H1 (cell line): ENCODE results near the gene TYRP1. TPM values are rescaled to one million over a fixed set of nuclear protein-coding genes. Genes with fewer than 3 reads are reported as not detected.

Experiments used
- CHD2 ChIP-seq: IDR thresholded peaks from 2 replicates; pipeline ENCODE4 v1.6.1; 2012; ENCODE audit warnings: low read length, improper control_type of control experiment
- HDAC2 ChIP-seq, 2 experiments: fragments of 300-600 bp in 1 of 2; sonication (generic) in 1 of 2; IDR thresholded peaks; 2 replicates each; pipeline ENCODE4 v1.6.1; 2011 to 2012; ENCODE audit warnings: low read depth in 2 of 2, low read length in 2 of 2, mild to moderate bottlenecking in 2 of 2, moderate library complexity in 2 of 2, borderline replicate concordance in 1 of 2, inconsistent platforms in 1 of 2
- RBBP5 ChIP-seq: IDR thresholded peaks from 2 replicates; pipeline ENCODE4 v1.7.1; 2012; ENCODE audit warnings: low read depth, mild to moderate bottlenecking, inconsistent platforms, low read length, moderate library complexity, borderline replicate concordance
- RNF2 ChIP-seq: fragments of 200-900, 300-1000 bp; sonication (generic); IDR thresholded peaks from 2 replicates; pipeline ENCODE4 v1.7.1; 2016; ENCODE audit warnings: borderline replicate concordance, low read depth, mild to moderate bottlenecking, antibody characterized with exemption, low read length; ENCODE audit not compliant: poor library complexity, severe bottlenecking; ENCODE audit errors: missing control alignments
- TAF7 ChIP-seq: optimal IDR thresholded peaks from 2 replicates; pipeline ENCODE3; 2011; ENCODE audit warnings: low read depth, mild to moderate bottlenecking, inconsistent platforms, low read length, moderate library complexity, borderline replicate concordance
- polyA plus RNA-seq, 7 experiments: library from polyadenylated mRNA; depleted of rRNA in 3 of 7; stranded (reverse) in 5 of 7; unstranded in 2 of 7; fragments of >200 nt in 5 of 7; fragments of 200-250 nt in 2 of 7; gene quantifications; 1 replicate in 5 of 7; 2 replicates in 1 of 7; 4 replicates in 1 of 7; pipeline versions ENCODE4 v1.2.1 to v1.2.3, GENCODE V29; 2011 to 2013; ENCODE audit warnings: missing spikeins in 2 of 7, mixed read lengths in 2 of 7
- total RNA-seq: library from RNA; stranded (reverse); fragmentation: NEBNext Ultra II Directional; extraction: Animal tissue kit (Norgen Biotek cat#: 25700); gene quantifications from 2 replicates; pipeline ENCODE4 v1.2.1, GENCODE V29; 2021
- TF ChIP-seq, protein P1 (sequence below): fragments of 300-600 bp; sonication (generic); IDR thresholded peaks from 2 replicates; pipeline ENCODE4 v1.7.1; 2012; ENCODE audit warnings: low read length, moderate library complexity, mild to moderate bottlenecking, inconsistent platforms; ENCODE audit not compliant: insufficient replicate concordance
- TF ChIP-seq, protein P2 (sequence below), 3 experiments: IDR thresholded peaks; 1 replicate in 2 of 3; 2 replicates in 1 of 3; pipeline versions ENCODE4 v1.5.1 to v1.6.1; 2011; ENCODE audit warnings: low read length in 3 of 3, mild to moderate bottlenecking in 3 of 3, inconsistent platforms in 2 of 3, low read depth in 1 of 3, moderate library complexity in 1 of 3; ENCODE audit not compliant: insufficient read depth in 1 of 3; ENCODE audit errors: control extremely low read depth in 1 of 3
- TF ChIP-seq, protein P3 (sequence below): IDR thresholded peaks from 2 replicates; pipeline ENCODE4 v1.6.1; 2012; ENCODE audit warnings: inconsistent platforms

TYRP1 gene
- total and polyA plus RNA-seq, 2 of the 8 experiments (the other 6 are each of a cell fraction or from before 2014, with no cell fraction given): 0.15 TPM; not detected in 1

DNA sequence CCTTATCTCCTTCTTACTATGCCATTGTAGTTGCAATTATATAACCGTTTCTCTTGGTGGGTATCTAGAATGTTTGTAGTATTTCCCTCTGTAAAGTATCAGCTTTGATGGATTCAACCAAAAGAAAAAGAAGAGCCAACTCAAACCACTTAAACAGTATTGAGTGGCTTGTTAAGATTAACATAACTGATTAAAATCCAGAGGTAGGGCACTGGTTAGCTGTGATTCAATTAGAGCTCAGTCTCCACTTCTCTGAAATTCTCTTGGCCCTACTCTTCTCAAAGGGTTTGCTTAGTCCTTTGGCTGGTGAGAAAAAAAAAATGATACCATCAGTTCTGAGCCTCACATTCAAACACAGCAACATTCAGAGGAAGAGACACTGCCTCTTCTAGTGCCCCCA lies 37.0 kb downstream of the TYRP1 start (continued):
- TF ChIP-seq RNF2 (no peak), HDAC2 (IDR thresholded peaks at IDR 0.05; ENCODE audit: borderline replicate concordance in 1 of 2, low read depth in 2 of 2, low read length in 2 of 2) (no peak), RBBP5 (no peak), CHD2 (no peak), TAF7 (no peak)
- TF ChIP-seq, protein P1, sequence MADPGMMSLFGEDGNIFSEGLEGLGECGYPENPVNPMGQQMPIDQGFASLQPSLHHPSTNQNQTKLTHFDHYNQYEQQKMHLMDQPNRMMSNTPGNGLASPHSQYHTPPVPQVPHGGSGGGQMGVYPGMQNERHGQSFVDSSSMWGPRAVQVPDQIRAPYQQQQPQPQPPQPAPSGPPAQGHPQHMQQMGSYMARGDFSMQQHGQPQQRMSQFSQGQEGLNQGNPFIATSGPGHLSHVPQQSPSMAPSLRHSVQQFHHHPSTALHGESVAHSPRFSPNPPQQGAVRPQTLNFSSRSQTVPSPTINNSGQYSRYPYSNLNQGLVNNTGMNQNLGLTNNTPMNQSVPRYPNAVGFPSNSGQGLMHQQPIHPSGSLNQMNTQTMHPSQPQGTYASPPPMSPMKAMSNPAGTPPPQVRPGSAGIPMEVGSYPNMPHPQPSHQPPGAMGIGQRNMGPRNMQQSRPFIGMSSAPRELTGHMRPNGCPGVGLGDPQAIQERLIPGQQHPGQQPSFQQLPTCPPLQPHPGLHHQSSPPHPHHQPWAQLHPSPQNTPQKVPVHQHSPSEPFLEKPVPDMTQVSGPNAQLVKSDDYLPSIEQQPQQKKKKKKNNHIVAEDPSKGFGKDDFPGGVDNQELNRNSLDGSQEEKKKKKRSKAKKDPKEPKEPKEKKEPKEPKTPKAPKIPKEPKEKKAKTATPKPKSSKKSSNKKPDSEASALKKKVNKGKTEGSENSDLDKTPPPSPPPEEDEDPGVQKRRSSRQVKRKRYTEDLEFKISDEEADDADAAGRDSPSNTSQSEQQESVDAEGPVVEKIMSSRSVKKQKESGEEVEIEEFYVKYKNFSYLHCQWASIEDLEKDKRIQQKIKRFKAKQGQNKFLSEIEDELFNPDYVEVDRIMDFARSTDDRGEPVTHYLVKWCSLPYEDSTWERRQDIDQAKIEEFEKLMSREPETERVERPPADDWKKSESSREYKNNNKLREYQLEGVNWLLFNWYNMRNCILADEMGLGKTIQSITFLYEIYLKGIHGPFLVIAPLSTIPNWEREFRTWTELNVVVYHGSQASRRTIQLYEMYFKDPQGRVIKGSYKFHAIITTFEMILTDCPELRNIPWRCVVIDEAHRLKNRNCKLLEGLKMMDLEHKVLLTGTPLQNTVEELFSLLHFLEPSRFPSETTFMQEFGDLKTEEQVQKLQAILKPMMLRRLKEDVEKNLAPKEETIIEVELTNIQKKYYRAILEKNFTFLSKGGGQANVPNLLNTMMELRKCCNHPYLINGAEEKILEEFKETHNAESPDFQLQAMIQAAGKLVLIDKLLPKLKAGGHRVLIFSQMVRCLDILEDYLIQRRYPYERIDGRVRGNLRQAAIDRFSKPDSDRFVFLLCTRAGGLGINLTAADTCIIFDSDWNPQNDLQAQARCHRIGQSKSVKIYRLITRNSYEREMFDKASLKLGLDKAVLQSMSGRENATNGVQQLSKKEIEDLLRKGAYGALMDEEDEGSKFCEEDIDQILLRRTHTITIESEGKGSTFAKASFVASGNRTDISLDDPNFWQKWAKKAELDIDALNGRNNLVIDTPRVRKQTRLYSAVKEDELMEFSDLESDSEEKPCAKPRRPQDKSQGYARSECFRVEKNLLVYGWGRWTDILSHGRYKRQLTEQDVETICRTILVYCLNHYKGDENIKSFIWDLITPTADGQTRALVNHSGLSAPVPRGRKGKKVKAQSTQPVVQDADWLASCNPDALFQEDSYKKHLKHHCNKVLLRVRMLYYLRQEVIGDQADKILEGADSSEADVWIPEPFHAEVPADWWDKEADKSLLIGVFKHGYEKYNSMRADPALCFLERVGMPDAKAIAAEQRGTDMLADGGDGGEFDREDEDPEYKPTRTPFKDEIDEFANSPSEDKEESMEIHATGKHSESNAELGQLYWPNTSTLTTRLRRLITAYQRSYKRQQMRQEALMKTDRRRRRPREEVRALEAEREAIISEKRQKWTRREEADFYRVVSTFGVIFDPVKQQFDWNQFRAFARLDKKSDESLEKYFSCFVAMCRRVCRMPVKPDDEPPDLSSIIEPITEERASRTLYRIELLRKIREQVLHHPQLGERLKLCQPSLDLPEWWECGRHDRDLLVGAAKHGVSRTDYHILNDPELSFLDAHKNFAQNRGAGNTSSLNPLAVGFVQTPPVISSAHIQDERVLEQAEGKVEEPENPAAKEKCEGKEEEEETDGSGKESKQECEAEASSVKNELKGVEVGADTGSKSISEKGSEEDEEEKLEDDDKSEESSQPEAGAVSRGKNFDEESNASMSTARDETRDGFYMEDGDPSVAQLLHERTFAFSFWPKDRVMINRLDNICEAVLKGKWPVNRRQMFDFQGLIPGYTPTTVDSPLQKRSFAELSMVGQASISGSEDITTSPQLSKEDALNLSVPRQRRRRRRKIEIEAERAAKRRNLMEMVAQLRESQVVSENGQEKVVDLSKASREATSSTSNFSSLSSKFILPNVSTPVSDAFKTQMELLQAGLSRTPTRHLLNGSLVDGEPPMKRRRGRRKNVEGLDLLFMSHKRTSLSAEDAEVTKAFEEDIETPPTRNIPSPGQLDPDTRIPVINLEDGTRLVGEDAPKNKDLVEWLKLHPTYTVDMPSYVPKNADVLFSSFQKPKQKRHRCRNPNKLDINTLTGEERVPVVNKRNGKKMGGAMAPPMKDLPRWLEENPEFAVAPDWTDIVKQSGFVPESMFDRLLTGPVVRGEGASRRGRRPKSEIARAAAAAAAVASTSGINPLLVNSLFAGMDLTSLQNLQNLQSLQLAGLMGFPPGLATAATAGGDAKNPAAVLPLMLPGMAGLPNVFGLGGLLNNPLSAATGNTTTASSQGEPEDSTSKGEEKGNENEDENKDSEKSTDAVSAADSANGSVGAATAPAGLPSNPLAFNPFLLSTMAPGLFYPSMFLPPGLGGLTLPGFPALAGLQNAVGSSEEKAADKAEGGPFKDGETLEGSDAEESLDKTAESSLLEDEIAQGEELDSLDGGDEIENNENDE: no peak
- TF ChIP-seq, protein P2, sequence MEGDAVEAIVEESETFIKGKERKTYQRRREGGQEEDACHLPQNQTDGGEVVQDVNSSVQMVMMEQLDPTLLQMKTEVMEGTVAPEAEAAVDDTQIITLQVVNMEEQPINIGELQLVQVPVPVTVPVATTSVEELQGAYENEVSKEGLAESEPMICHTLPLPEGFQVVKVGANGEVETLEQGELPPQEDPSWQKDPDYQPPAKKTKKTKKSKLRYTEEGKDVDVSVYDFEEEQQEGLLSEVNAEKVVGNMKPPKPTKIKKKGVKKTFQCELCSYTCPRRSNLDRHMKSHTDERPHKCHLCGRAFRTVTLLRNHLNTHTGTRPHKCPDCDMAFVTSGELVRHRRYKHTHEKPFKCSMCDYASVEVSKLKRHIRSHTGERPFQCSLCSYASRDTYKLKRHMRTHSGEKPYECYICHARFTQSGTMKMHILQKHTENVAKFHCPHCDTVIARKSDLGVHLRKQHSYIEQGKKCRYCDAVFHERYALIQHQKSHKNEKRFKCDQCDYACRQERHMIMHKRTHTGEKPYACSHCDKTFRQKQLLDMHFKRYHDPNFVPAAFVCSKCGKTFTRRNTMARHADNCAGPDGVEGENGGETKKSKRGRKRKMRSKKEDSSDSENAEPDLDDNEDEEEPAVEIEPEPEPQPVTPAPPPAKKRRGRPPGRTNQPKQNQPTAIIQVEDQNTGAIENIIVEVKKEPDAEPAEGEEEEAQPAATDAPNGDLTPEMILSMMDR (IDR thresholded peaks at IDR 0.05; ENCODE audit: control extremely low read depth in 1 of 3, insufficient read depth in 1 of 3, low read depth in 1 of 3, low read length in 3 of 3): no peak
- TF ChIP-seq, protein P3, sequence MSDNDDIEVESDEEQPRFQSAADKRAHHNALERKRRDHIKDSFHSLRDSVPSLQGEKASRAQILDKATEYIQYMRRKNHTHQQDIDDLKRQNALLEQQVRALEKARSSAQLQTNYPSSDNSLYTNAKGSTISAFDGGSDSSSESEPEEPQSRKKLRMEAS: no peak
